Measurements from ENCODE around the gene KIF13A. TPM values are rescaled to one million over a fixed set of nuclear protein-coding genes. Genes with fewer than 3 reads are reported as not detected.

KIF13A gene
- total and polyA plus RNA-seq, 9 of the 15 experiments (the other 6 are each of a cell fraction or from before 2014, with no cell fraction given) = 3.6 to 44.3 (median 29.7) TPM

- TF ChIP-seq MEIS2 (IDR thresholded peaks at IDR 0.05; ENCODE audit: partially characterized antibody) (peak; percentile 61), PKNOX1 (IDR thresholded peaks at IDR 0.05) (0 out of 2 replicates have a peak, but pooled peaks have one; percentile 5), LARP7 (IDR thresholded peaks at IDR 0.05) (no peak), CREB1 (IDR thresholded peaks at IDR 0.05) (no peak), CREB1 (CRISPR knock-in tag; IDR thresholded peaks at IDR 0.05) (no peak)
- TF ChIP-seq, protein P1, sequence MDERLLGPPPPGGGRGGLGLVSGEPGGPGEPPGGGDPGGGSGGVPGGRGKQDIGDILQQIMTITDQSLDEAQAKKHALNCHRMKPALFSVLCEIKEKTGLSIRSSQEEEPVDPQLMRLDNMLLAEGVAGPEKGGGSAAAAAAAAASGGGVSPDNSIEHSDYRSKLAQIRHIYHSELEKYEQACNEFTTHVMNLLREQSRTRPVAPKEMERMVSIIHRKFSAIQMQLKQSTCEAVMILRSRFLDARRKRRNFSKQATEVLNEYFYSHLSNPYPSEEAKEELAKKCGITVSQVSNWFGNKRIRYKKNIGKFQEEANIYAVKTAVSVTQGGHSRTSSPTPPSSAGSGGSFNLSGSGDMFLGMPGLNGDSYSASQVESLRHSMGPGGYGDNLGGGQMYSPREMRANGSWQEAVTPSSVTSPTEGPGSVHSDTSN (CRISPR knock-in tag; IDR thresholded peaks at IDR 0.05; ENCODE audit: low read depth) = no peak
- TF ChIP-seq, protein P1 (tag; conservative IDR thresholded peaks at IDR 0.05; ENCODE audit: low read depth) = peak; percentile 77
Observed at GRCh38 chr6:17923401-17923863, 64.0 kb downstream of the KIF13A start (continued).

- intact Hi-C loops (cut with micrococcal nuclease) = no loop called here
- ChIA-PET CTCF (ENCODE audit: low intra/inter-chr PET ratio) (no interaction called here), POLR2A (interaction anchor here (0.6 to 1.4 kb wide), 3 partner anchors 9 to 231 kb away, joined by 3 to 5 read pairs (median 3); no protein-coding TSS in a partner anchor)
- H4K20me1 ChIP-seq (replicated peaks; ENCODE audit: control insufficient read depth, insufficient read depth, low read length) = no peaks in the 10 kb centered on the region
- H3K4me1 ChIP-seq (replicated peaks in 1 of 2; ENCODE audit: control insufficient read depth in 2 of 2, insufficient read depth in 2 of 2, low read length in 2 of 2) = peaks cover 3 to 29% of the 10 kb centered on the region in 2 experiments; a peak in 4 of 5 replicates
- in situ Hi-C loops (cut with MboI) = no loop called here
- ATAC-seq (no peak), DNase-seq (ENCODE audit: extremely low read depth in 1 of 4, low spot score in 3 of 4) (no peak), FAIRE-seq (no peak)
- peaks cover 83% of the 10 kb centered on the region for H3K79me2 ChIP-seq (ENCODE audit: control insufficient read depth, insufficient read depth, low read length)
- H3K27ac ChIP-seq (ENCODE audit: extremely low read depth, low read depth, low read length) = no peak overlapping the region
- H3K9ac ChIP-seq (ENCODE audit: insufficient read depth in 1 of 2, low read depth in 2 of 2, low read length in 2 of 2) = no peak overlapping the region
- H3K9me1 ChIP-seq (ENCODE audit: control insufficient read depth, insufficient read depth, low read length) = no peaks in the 10 kb centered on the region
- 83% methylated on average over 2 of the region's 2 CpGs for WGBS (ENCODE audit: insufficient coverage, low coverage, missing lambda C conversion rate)
- H3K4me3 ChIP-seq = no peak overlapping the region
- H3K36me3 ChIP-seq (ENCODE audit: control insufficient read depth, insufficient read depth, low read length) = no peaks in the 10 kb centered on the region; the same call in 2 of the 3 replicates
- H2AFZ ChIP-seq (ENCODE audit: low read depth, low read length) = no peak overlapping the region
- H3K27me3 ChIP-seq (ENCODE audit: control insufficient read depth in 2 of 2, insufficient read depth in 2 of 2, low read length in 2 of 2) = no peaks in the 10 kb centered on the region
- no peaks in the 10 kb centered on the region for H3K9me3 ChIP-seq (replicated peaks; ENCODE audit: control insufficient read depth, insufficient read depth, low read depth, low read length)
- BruUV-seq (replicated peaks) = no TSS peak
- H3K4me2 ChIP-seq (ENCODE audit: insufficient read depth, low read length) = no peak overlapping the region
- TF ChIP-seq ZEB2 (IDR thresholded peaks at IDR 0.05) = no peak
- no peak for TF ChIP-seq SNIP1 (IDR thresholded peaks at IDR 0.05; ENCODE audit: low read depth)
- TF ChIP-seq PTTG1 (tag; IDR thresholded peaks at IDR 0.05; ENCODE audit: low read depth) = no peak
- no peak for TF ChIP-seq AFF1 (IDR thresholded peaks at IDR 0.05; ENCODE audit: low read depth in 1 of 2, partially characterized antibody in 2 of 2)
- no peak for TF ChIP-seq HLTF (IDR thresholded peaks at IDR 0.05)
- no peak for TF ChIP-seq ZNF436 (CRISPR knock-in tag; IDR thresholded peaks at IDR 0.05)
- TF ChIP-seq KDM5B (IDR thresholded peaks at IDR 0.05; ENCODE audit: insufficient replicate concordance, low read depth, low read length) = no peak
Observed at GRCh38 chr6:17921454-17921853, 66.0 kb downstream of the KIF13A start.
